IMR-90 (cell line): Measurements from ENCODE around the gene ISM1. TPM values are rescaled to one million over a fixed set of nuclear protein-coding genes. Genes with fewer than 3 reads are reported as not detected.

Experiments used
- ATAC-seq: fragments of 200-7000 bp; cut with Tn5 transposase; 2 replicates; pipeline ENCODE4 v1.9.1; 2020; ENCODE audit warnings: low read depth, mild to moderate bottlenecking, moderate library complexity
- BruUV-seq: library from RNA; stranded (reverse); fragments of 400-500 nt; replicated peaks from 2 replicates; lab custom pipeline; 2021; lab: Mats Ljungman, UMichigan
- CTCF ChIA-PET: fragments of 300-600 bp; formaldehyde crosslinking; extraction: SDS; loops from one replicate; lab custom pipeline; 2021; ENCODE audit warnings: antibody characterized with exemption; lab: Yijun Ruan, JAX
- POLR2A ChIA-PET: fragments of 300-600 bp; sonication (Branson Sonifier 250); formaldehyde crosslinking; loops from one replicate; lab custom pipeline; 2022; ENCODE audit warnings: antibody characterized with exemption; ENCODE audit not compliant: unreplicated experiment; lab: Charles Lee
- DNase-seq: peaks from one replicate; pipeline ENCODE4 v3.0.0; 2013
- H2AFZ ChIP-seq: replicated peaks from 2 replicates; pipeline ENCODE3; 2013; ENCODE audit warnings: low read length, mild to moderate bottlenecking; ENCODE audit not compliant: poor library complexity
- H2AK5ac ChIP-seq: 2 replicates; pipeline ENCODE4 v1.6.1; 2013; ENCODE audit warnings: low read depth, low read length, inconsistent platforms
- H2AK9ac ChIP-seq: replicated peaks from 2 replicates; pipeline ENCODE3; 2013; ENCODE audit warnings: mild to moderate bottlenecking, low read depth, low read length, moderate library complexity; ENCODE audit not compliant: poor library complexity
- H2BK120ac ChIP-seq: 2 replicates; pipeline ENCODE4 v1.6.1; 2013; ENCODE audit warnings: low read depth, low read length, inconsistent platforms
- H2BK15ac ChIP-seq: 3 replicates; pipeline ENCODE4 v1.6.1; 2013; ENCODE audit warnings: low read depth, low read length, inconsistent platforms
- H2BK20ac ChIP-seq: 2 replicates; pipeline ENCODE4 v1.6.1; 2013; ENCODE audit warnings: low read depth, mild to moderate bottlenecking, inconsistent platforms, low read length, moderate library complexity
- H2BK5ac ChIP-seq: 2 replicates; pipeline ENCODE4 v1.6.1; 2013; ENCODE audit warnings: mild to moderate bottlenecking, low read depth, low read length, inconsistent platforms; ENCODE audit not compliant: poor library complexity, severe bottlenecking
- H3K14ac ChIP-seq: replicated peaks from 2 replicates; pipeline ENCODE4 v1.6.1; 2013; ENCODE audit warnings: low read depth, low read length, inconsistent platforms
- H3K18ac ChIP-seq: 2 replicates; pipeline ENCODE4 v1.6.1; 2013; ENCODE audit warnings: low read depth, low read length, control low read depth
- H3K23ac ChIP-seq: 2 replicates; pipeline ENCODE4 v1.6.1; 2013; ENCODE audit warnings: low read depth, low read length, inconsistent platforms
- H3K27ac ChIP-seq: 2 replicates; pipeline ENCODE4 v1.5.1; 2013; ENCODE audit warnings: mild to moderate bottlenecking, control low read depth, low read length; ENCODE audit not compliant: insufficient read depth
- H3K27me3 ChIP-seq: 2 replicates; pipeline ENCODE4 v1.6.1; 2013; ENCODE audit warnings: low read length; ENCODE audit not compliant: control insufficient read depth, insufficient read depth
- H3K36me3 ChIP-seq: 2 replicates; pipeline ENCODE4 v1.6.1; 2013; ENCODE audit warnings: low read length, mixed read lengths; ENCODE audit not compliant: control insufficient read depth, insufficient read depth
- H3K4ac ChIP-seq: 2 replicates; pipeline ENCODE4 v1.6.1; 2013; ENCODE audit warnings: low read depth, low read length, inconsistent platforms
- H3K4me1 ChIP-seq: 2 replicates; pipeline ENCODE4 v1.6.1; 2013; ENCODE audit warnings: low read length, mixed read lengths; ENCODE audit not compliant: control insufficient read depth, insufficient read depth
- H3K4me2 ChIP-seq: 2 replicates; pipeline ENCODE4 v1.6.1; 2013; ENCODE audit warnings: low read depth, mild to moderate bottlenecking, control low read depth, low read length, moderate library complexity
- H3K4me3 ChIP-seq: 2 replicates; pipeline ENCODE4 v1.5.1; 2013; ENCODE audit warnings: low read depth, mild to moderate bottlenecking, control low read depth, low read length, moderate library complexity; ENCODE audit not compliant: insufficient read depth
- H3K56ac ChIP-seq: 2 replicates; pipeline ENCODE4 v1.6.1; 2013; ENCODE audit warnings: low read length, inconsistent platforms; ENCODE audit not compliant: insufficient read depth; ENCODE audit errors: extremely low read depth
- H3K79me1 ChIP-seq, 2 experiments: 2 replicates each; pipeline ENCODE4 v1.6.1; 2013; ENCODE audit warnings: low read length in 2 of 2, inconsistent platforms in 1 of 2, low read depth in 1 of 2
- H3K9ac ChIP-seq: 2 replicates; pipeline ENCODE4 v1.6.1; 2013; ENCODE audit warnings: low read depth, low read length, control low read depth
- H3K9me1 ChIP-seq: 2 replicates; pipeline ENCODE4 v1.6.1; 2013; ENCODE audit warnings: low read length, inconsistent platforms; ENCODE audit not compliant: insufficient read depth
- H3K9me3 ChIP-seq: 2 replicates; pipeline ENCODE4 v1.6.1; 2013; ENCODE audit warnings: low read length; ENCODE audit not compliant: control insufficient read depth, insufficient read depth
- H4K20me1 ChIP-seq: 2 replicates; pipeline ENCODE4 v1.6.1; 2013; ENCODE audit warnings: low read length, inconsistent platforms; ENCODE audit not compliant: insufficient read depth
- H4K5ac ChIP-seq: 2 replicates; pipeline ENCODE4 v1.6.1; 2013; ENCODE audit warnings: mild to moderate bottlenecking, low read depth, low read length, control low read depth
- H4K8ac ChIP-seq, 2 experiments: 2 replicates each; pipeline ENCODE4 v1.6.1; 2013; ENCODE audit warnings: low read depth in 2 of 2, low read length in 2 of 2, control low read depth in 1 of 2, inconsistent platforms in 1 of 2
- H4K91ac ChIP-seq: 2 replicates; pipeline ENCODE4 v1.6.1; 2013; ENCODE audit warnings: low read depth, low read length, inconsistent platforms; ENCODE audit not compliant: insufficient read depth
- CHD1 ChIP-seq: IDR thresholded peaks from 2 replicates; pipeline ENCODE4 v1.6.1; 2012; ENCODE audit warnings: low read depth, low read length, improper control_type of control experiment
- POLR2A ChIP-seq: IDR thresholded peaks from 2 replicates; pipeline ENCODE4 v1.6.1; 2012; ENCODE audit warnings: mild to moderate bottlenecking, low read depth, low read length
- RCOR1 ChIP-seq: IDR thresholded peaks from 2 replicates; pipeline ENCODE4 v1.6.1; 2012; ENCODE audit warnings: mild to moderate bottlenecking, low read length, improper control_type of control experiment; ENCODE audit not compliant: insufficient replicate concordance
- WGBS, 2 experiments: methylation state at CpG; one replicate each; pipeline versions ENCODE4 v1.1.5 to v1.1.7; 2013; ENCODE audit warnings: missing lambda C conversion rate in 2 of 2; ENCODE audit not compliant: insufficient read length in 1 of 2; ENCODE audit errors: extremely low coverage in 2 of 2; 5-methylcytosine and 5-hydroxymethylcytosine counted together
- dilution Hi-C: fragments of 300-500 bp; cut with HindIII; formaldehyde crosslinking; loops from one replicate; pipeline ENCODE4 v1.14.3; 2018; ENCODE audit warnings: low sequenced_read_pairs; ENCODE audit not compliant: unreplicated experiment
- in situ Hi-C: fragments of 300-500 bp; cut with MboI; formaldehyde crosslinking; loops from 3 replicates; pipeline ENCODE4 v1.14.3; 2019; ENCODE audit warnings: low sequenced_read_pairs, inconsistent platforms, mixed read lengths
- intact Hi-C: fragments of 100-400 bp; cut with micrococcal nuclease; formaldehyde crosslinking; loops from 2 replicates; pipeline ENCODE4 v1.10.0; 2022
- polyA plus RNA-seq, 3 experiments: library from polyadenylated mRNA; depleted of rRNA; stranded (reverse); fragments of >200 nt; gene quantifications; 2 replicates each; pipeline ENCODE4 v1.2.3, GENCODE V29; 2012; ENCODE audit warnings: low replicate concordance in 1 of 3
- total RNA-seq: library from RNA; depleted of rRNA; stranded (reverse); fragments of >200 nt; gene quantifications from 2 replicates; pipeline ENCODE4 v1.2.3, GENCODE V29; 2012
- TF ChIP-seq, protein P1 (sequence below): conservative IDR thresholded peaks from 2 replicates; pipeline ENCODE4 v1.5.1; 2012; ENCODE audit warnings: mild to moderate bottlenecking, low read depth, low read length, improper control_type of control experiment

Gene ISM1
- total and polyA plus RNA-seq, 2 of the 4 experiments (the other 2 are of a cell fraction) = not detected

DNA sequence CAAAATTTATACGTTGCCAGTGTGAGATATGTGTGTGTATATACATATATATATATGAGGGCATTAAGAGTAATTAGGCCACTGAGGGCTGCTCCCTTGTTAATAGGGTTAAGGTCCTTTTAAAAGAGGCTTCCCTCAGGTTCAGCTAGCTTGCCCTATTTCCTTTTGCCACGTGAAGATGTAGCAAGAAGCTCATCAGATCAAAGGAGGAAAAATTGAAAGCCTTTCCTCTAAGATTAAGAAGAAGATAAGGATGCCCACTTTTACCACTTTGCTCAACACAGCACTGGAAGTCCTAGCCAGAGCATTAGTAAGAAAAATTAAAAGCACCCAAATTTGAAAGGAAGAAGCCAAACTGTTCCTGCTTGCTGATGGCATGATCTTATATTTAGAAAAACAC is 33.2 kb upstream of the ISM1 start:
- no TSS peak for BruUV-seq

More for the DNA sequence above, 33.2 kb upstream of the ISM1 start:
- no CpG with 5 or more reads among the region's 2 CpGs for WGBS, 2 experiments
- no peak overlapping the region for H3K9ac ChIP-seq
- H2AK5ac ChIP-seq = no peak overlapping the region
- H3K4me3 ChIP-seq = no peak overlapping the region
- TF ChIP-seq, protein P1, sequence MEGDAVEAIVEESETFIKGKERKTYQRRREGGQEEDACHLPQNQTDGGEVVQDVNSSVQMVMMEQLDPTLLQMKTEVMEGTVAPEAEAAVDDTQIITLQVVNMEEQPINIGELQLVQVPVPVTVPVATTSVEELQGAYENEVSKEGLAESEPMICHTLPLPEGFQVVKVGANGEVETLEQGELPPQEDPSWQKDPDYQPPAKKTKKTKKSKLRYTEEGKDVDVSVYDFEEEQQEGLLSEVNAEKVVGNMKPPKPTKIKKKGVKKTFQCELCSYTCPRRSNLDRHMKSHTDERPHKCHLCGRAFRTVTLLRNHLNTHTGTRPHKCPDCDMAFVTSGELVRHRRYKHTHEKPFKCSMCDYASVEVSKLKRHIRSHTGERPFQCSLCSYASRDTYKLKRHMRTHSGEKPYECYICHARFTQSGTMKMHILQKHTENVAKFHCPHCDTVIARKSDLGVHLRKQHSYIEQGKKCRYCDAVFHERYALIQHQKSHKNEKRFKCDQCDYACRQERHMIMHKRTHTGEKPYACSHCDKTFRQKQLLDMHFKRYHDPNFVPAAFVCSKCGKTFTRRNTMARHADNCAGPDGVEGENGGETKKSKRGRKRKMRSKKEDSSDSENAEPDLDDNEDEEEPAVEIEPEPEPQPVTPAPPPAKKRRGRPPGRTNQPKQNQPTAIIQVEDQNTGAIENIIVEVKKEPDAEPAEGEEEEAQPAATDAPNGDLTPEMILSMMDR = no peak
- TF ChIP-seq RCOR1 = no peak
- no peak for TF ChIP-seq CHD1
- no peak for TF ChIP-seq POLR2A
- dilution Hi-C loops (no loop called here), in situ Hi-C loops (no loop called here), intact Hi-C loops (no loop called here)
- H2AFZ ChIP-seq = no peak overlapping the region
- H4K91ac ChIP-seq = no peak overlapping the region
- no peaks in the 10 kb centered on the region for H3K79me1 ChIP-seq
- no peaks in the 10 kb centered on the region for H3K36me3 ChIP-seq
- H2AK9ac ChIP-seq = no peak overlapping the region
- no peaks in the 10 kb centered on the region for H3K4me1 ChIP-seq
- no peak overlapping the region for H2BK5ac ChIP-seq
- no peak overlapping the region for H3K4me2 ChIP-seq
- no peak overlapping the region for H4K5ac ChIP-seq
- no peak overlapping the region for H3K18ac ChIP-seq
- H3K14ac ChIP-seq = no peak overlapping the region
- H3K56ac ChIP-seq = no peak overlapping the region
- H2BK20ac ChIP-seq = no peak overlapping the region
- no peak overlapping the region for H2BK15ac ChIP-seq
- H2BK120ac ChIP-seq = no peak overlapping the region
- H3K23ac ChIP-seq = no peak overlapping the region
- CTCF ChIA-PET = no interaction called here
- no peaks in the 10 kb centered on the region for H3K9me3 ChIP-seq
- no peak overlapping the region for H3K27ac ChIP-seq
- no peak overlapping the region for H4K8ac ChIP-seq
- no peak overlapping the region for H3K4ac ChIP-seq
- H4K20me1 ChIP-seq = no peaks in the 10 kb centered on the region
- POLR2A ChIA-PET = no interaction called here
- no peaks in the 10 kb centered on the region for H3K27me3 ChIP-seq
- DNase-seq (no peak), ATAC-seq (no peak)
- H3K9me1 ChIP-seq = no peaks in the 10 kb centered on the region
